SW 1271 (cell line): ENCODE data around the gene ZSCAN29.
"Not testable (repeated sequence)": the region's sequence is repeated elsewhere in the genome, so short reads cannot be mapped to it uniquely, and the experiment has no call there.

Source experiments
- DNase-seq, 2 experiments: peaks; one replicate each; lab custom pipeline; 2025; lab: John Stamatoyannopoulos, UW

Gene ZSCAN29

GRCh38 chr15:43370975-43371974 is at the start of gene ZSCAN29, which contains the start of gene TUBGCP4:
ZSCAN29 (minus strand) TSS chr15:43371043; CDS start chr15:43369913, 1,130 bp downstream.
TUBGCP4 (plus strand) TSS chr15:43371101; CDS start chr15:43371355, 254 bp downstream.
- peak; percentile 54 to 56 for DNase-seq

GRCh38 chr15:43420435-43420834 is 49.6 kb upstream of the ZSCAN29 start:
- no peak for DNase-seq

- DNase-seq: no peak
Observed at GRCh38 chr15:43414196-43414595, 43.4 kb upstream of the ZSCAN29 start.

- DNase-seq: no peak
Observed at GRCh38 chr15:43412096-43412495, 41.3 kb upstream of the ZSCAN29 start.

- DNase-seq: no peak
Observed at GRCh38 chr15:43410572-43411214, 39.9 kb upstream of the ZSCAN29 start.

GRCh38 chr15:43408789-43409188 is 37.9 kb upstream of the ZSCAN29 start:
- no peak for DNase-seq

- no peak for DNase-seq
Observed at GRCh38 chr15:43406808-43407207, 36.0 kb upstream of the ZSCAN29 start.

- DNase-seq: no peak
Observed at GRCh38 chr15:43406189-43406588, 35.3 kb upstream of the ZSCAN29 start.

- no peak for DNase-seq
Observed at GRCh38 chr15:43404130-43404529, 33.3 kb upstream of the ZSCAN29 start.

- DNase-seq: no peak
Observed at GRCh38 chr15:43403616-43404015, 32.8 kb upstream of the ZSCAN29 start.

- no peak for DNase-seq
Observed at GRCh38 chr15:43402255-43402654, 31.4 kb upstream of the ZSCAN29 start.

GRCh38 chr15:43393592-43393991 is 22.7 kb upstream of the ZSCAN29 start:
- not testable (repeated sequence) for DNase-seq

GRCh38 chr15:43390723-43391122 is 19.9 kb upstream of the ZSCAN29 start:
- DNase-seq: no peak

- DNase-seq: no peak
Observed at GRCh38 chr15:43383070-43383469, 12.2 kb upstream of the ZSCAN29 start.

GRCh38 chr15:43382310-43382709 is 11.5 kb upstream of the ZSCAN29 start:
- no peak for DNase-seq

- DNase-seq: no peak
Observed at GRCh38 chr15:43378601-43379000, 7.8 kb upstream of the ZSCAN29 start.

GRCh38 chr15:43376017-43376705 is 5.3 kb upstream of the ZSCAN29 start:
- no peak for DNase-seq

GRCh38 chr15:43370310-43370974 is 401 bp downstream of the ZSCAN29 start:
- DNase-seq: no peak

- DNase-seq: no peak
Observed at GRCh38 chr15:43361313-43361903, 9.4 kb downstream of the ZSCAN29 start.

- DNase-seq: no peak
Observed at GRCh38 chr15:43360821-43361220, 10.0 kb downstream of the ZSCAN29 start.

GRCh38 chr15:43352693-43353382 is 18.0 kb downstream of the ZSCAN29 start:
- DNase-seq: no peak
